A673 (cell line): ENCODE measurements around the gene SLCO1B1.

Experiments
- CTCF ChIP-seq: fragments of 300-800, 200-600 bp; sonication (generic); conservative IDR thresholded peaks from 2 replicates; pipeline ENCODE4 v1.5.1; 2017; ENCODE audit warnings: low read depth, mild to moderate bottlenecking, antibody characterized with exemption, low read length, moderate library complexity, mixed read lengths
- EZH2 ChIP-seq: fragments of 200-600 bp; sonication (generic); IDR thresholded peaks from 2 replicates; pipeline ENCODE4 v1.6.1; 2017; ENCODE audit warnings: borderline replicate concordance, low read depth, mild to moderate bottlenecking, mixed read lengths, antibody characterized with exemption, low read length; ENCODE audit not compliant: poor library complexity, severe bottlenecking

- no peak for TF ChIP-seq EZH2
- TF ChIP-seq CTCF, result no peak
Measured at GRCh38 chr12:21257172-21257571, 126.2 kb downstream of the SLCO1B1 start.
